ENCODE measurements around the gene GSTT2B.
"Not testable (repeated sequence)": the region's sequence is repeated elsewhere in the genome, so short reads cannot be mapped to it uniquely, and the experiment has no call there.

GSTT2B gene

GRCh38 chr22:23970816-23971486 lies 10.0 kb upstream of the GSTT2B start:
- TF ChIP-seq CTCF (IDR thresholded peaks at IDR 0.05; ENCODE audit: borderline replicate concordance, insufficient read depth, low read depth, low read length): no peak
- H3K4me3 ChIP-seq (ENCODE audit: low read depth, low read length): no peak overlapping the region

- no peak for TF ChIP-seq CTCF (IDR thresholded peaks at IDR 0.05; ENCODE audit: borderline replicate concordance, insufficient read depth, low read depth, low read length)
- no peak overlapping the region for H3K4me3 ChIP-seq (ENCODE audit: low read depth, low read length)
Measured at GRCh38 chr22:23970201-23970641, 9.2 kb upstream of the GSTT2B start.

GRCh38 chr22:23969071-23969470 lies 8.1 kb upstream of the GSTT2B start:
- no peak for TF ChIP-seq CTCF (IDR thresholded peaks at IDR 0.05; ENCODE audit: borderline replicate concordance, insufficient read depth, low read depth, low read length)
- H3K4me3 ChIP-seq (ENCODE audit: low read depth, low read length): no peak overlapping the region

- not testable (repeated sequence) for H3K4me3 ChIP-seq (ENCODE audit: low read depth, low read length)
Measured at GRCh38 chr22:23966568-23966967, 5.6 kb upstream of the GSTT2B start, which contains the start of gene DDTL. Gene DDTL (plus strand): TSS chr22:23966888. CDS start chr22:23966915, 27 bp downstream.

GRCh38 chr22:23966094-23966493 lies 5.1 kb upstream of the GSTT2B start:
- H3K4me3 ChIP-seq (ENCODE audit: low read depth, low read length): not testable (repeated sequence)

- not testable (repeated sequence) for H3K4me3 ChIP-seq (ENCODE audit: low read depth, low read length)
Measured at GRCh38 chr22:23956301-23956900, 4.6 kb downstream of the GSTT2B start.

GRCh38 chr22:23955886-23956285 lies 5.1 kb downstream of the GSTT2B start:
- H3K4me3 ChIP-seq (ENCODE audit: low read depth, low read length): not testable (repeated sequence)

More at GRCh38 chr22:23956301-23956900, 4.6 kb downstream of the GSTT2B start:
- peak; percentile 76 for TF ChIP-seq CTCF (IDR thresholded peaks at IDR 0.05; ENCODE audit: borderline replicate concordance, insufficient read depth, low read depth, low read length)

GRCh38 chr22:23954991-23955305 lies 6.0 kb downstream of the GSTT2B start:
- not testable (repeated sequence) for H3K4me3 ChIP-seq (ENCODE audit: low read depth, low read length)

GRCh38 chr22:23954193-23954990 lies 6.6 kb downstream of the GSTT2B start:
- not testable (repeated sequence) for H3K4me3 ChIP-seq (ENCODE audit: low read depth, low read length)

- H3K4me3 ChIP-seq (ENCODE audit: low read depth, low read length): not testable (repeated sequence)
Measured at GRCh38 chr22:23953485-23953884, 7.5 kb downstream of the GSTT2B start.

- H3K4me3 ChIP-seq (ENCODE audit: low read depth, low read length): not testable (repeated sequence)
Measured at GRCh38 chr22:23952794-23953405, 8.1 kb downstream of the GSTT2B start.

- not testable (repeated sequence) for H3K4me3 ChIP-seq (ENCODE audit: low read depth, low read length)
Measured at GRCh38 chr22:23951383-23951782, 9.6 kb downstream of the GSTT2B start.

- not testable (repeated sequence) for H3K4me3 ChIP-seq (ENCODE audit: low read depth, low read length)
Measured at GRCh38 chr22:23949764-23950163, 11.2 kb downstream of the GSTT2B start.

GRCh38 chr22:23947391-23947790 lies 13.6 kb downstream of the GSTT2B start:
- not testable (repeated sequence) for H3K4me3 ChIP-seq (ENCODE audit: low read depth, low read length)

Data from GM12875 (cell line).